Amniotic epithelial cell (primary cell): ENCODE measurements around the gene SAXO2.
"Not testable (repeated sequence)": the region's sequence is repeated elsewhere in the genome, so short reads cannot be mapped to it uniquely, and the experiment has no call there.

ENCODE experiments used
- DNase-seq: peaks from one replicate; pipeline ENCODE4 v3.0.0-alpha.2; 2010; ENCODE audit warnings: low read depth

The SAXO2 gene

GRCh38 chr15:82313951-82314768 is 51.5 kb downstream of the SAXO2 start:
- DNase-seq: not testable (repeated sequence)

- no peak for DNase-seq
Measured at GRCh38 chr15:82314769-82315518, 52.3 kb downstream of the SAXO2 start.

DNA sequence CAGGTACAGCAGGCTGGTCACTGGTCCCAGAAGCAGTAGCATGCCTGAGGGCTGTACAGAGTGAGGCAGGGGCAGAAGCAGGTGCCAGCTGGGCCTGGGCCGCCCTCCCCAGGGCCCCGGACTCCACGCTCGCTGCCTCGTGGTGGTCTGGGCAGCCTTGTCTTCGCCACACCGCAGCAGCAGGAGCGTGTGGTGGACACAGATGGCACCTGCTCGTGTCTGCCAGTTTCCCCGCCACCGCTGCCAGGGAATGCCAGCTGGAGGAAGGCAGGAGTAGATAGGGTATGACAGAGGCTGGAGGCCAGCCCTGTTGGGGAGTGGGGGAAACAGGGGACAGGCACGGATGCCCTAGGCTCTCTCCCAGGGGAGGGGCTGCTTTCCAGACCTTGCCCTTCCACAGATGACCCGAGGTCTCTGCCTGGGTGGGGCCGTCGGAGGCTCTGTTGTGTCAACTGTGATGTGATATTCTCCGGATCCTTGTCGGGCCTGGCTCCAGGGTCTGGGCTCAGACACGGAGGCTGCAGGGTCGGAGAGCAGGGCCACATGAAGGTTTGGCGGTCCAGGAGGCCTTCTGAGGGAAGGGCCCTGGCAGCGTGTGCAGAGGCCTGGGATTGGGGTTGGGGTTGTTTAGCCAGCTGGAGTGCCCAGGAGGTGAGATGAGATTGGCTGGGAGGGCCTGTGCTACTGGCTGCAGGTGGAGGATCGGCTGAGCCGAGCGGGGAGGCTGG is 53.1 kb downstream of the SAXO2 start:
- no peak for DNase-seq

GRCh38 chr15:82316247-82317090 is 53.9 kb downstream of the SAXO2 start:
- not testable (repeated sequence) for DNase-seq

GRCh38 chr15:82317091-82317489 is 54.5 kb downstream of the SAXO2 start:
- DNase-seq: no peak

GRCh38 chr15:82317516-82317915 is 54.9 kb downstream of the SAXO2 start:
- DNase-seq: not testable (repeated sequence)

DNA sequence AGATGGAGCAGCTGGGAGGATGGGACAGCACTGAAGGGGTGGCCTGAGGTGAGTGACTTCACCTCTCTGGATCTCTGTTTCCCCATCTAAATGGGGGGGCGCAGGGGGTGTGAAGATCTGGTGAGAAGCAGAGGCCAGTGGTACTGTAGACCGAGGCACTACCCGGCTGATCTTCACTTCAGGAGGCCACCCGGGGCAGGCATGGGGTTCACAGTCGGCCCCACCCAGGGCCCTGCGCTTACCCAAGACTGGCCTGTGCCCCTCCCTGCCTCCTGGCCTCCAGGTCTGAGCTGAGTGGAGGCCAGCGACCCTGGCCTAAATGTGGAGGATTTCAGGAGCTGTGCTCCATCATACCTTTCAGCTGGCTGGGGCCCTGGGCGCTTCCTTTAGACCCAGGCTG is 55.7 kb downstream of the SAXO2 start:
- not testable (repeated sequence) for DNase-seq

DNA sequence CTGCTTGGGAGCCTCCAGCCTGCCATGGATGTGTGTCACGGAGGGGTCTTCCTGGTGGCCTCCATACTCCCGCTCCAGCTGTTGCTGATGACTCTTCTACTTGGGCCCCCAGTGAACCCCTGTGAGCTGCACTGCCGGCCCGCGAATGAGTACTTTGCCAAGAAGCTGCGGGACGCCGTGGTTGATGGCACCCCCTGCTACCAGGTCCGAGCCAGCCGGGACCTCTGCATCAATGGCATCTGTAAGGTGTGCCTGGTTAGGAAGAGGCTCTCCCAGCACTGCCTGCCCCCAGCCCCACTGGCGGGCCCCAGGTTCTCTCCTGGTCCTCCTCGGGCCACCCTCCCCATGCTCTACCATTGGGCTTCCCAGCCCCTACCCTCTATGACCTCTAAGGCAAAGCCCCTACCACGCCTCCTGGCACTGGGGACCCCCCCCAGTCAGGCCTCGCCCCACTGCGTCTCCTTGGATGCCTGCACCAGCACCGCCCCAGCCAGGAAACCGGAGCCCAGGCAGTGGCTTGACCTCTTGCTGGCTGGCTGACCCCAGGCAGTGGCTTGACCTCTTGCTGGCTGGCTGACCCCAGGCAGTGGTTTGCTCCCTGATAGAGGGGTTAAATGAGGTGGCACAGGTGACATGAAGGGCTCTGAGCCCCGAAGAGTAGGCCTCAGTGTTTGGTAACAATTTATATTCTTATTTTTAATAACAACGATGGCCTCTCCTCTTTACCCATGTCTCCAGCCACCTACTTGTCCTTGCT is 57.1 kb downstream of the SAXO2 start:
- not testable (repeated sequence) for DNase-seq

- DNase-seq: not testable (repeated sequence)
Measured at GRCh38 chr15:82320861-82321260, 58.2 kb downstream of the SAXO2 start.

- not testable (repeated sequence) for DNase-seq
Measured at GRCh38 chr15:82322488-82322887, 59.9 kb downstream of the SAXO2 start.

DNA sequence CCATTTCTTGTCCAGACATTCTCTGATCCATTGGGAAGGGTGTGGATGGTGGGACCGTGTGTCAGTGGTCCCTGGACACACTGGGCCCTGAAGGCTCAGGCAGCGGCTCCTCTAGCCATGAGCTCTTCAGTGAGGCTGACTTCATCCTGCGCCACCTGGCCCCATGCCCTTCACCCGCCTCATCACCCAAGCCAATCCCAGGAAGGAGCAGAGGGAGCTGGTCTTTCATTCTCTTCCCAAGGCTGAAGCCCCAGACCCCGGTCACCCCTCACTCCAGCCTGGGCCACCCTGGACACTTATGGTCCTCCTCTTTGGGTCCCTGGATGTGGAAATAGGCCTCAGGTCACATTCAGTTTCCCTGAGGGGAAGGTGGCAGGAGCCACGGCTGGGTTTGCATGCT is 62.2 kb downstream of the SAXO2 start:
- not testable (repeated sequence) for DNase-seq

DNA sequence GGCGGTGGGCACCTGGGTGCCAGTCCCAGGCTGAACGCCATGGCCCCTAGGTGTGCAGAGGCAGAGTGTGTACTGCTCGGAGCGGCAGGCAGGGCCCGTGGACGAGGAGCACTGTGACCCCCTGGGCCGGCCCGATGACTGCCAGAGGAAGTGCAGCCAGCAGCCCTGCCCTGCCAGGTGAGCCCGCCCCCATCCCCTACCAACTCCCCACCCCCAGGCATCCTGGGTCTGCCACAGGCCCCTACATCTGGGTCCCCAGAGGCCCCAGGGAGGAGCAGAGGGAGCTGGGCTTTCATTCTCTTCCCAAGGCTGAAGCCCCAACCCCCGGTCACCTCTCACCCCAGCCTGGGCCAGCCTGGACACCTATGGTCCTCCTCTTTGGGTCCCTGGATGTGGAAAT is 63.0 kb downstream of the SAXO2 start:
- not testable (repeated sequence) for DNase-seq

DNA sequence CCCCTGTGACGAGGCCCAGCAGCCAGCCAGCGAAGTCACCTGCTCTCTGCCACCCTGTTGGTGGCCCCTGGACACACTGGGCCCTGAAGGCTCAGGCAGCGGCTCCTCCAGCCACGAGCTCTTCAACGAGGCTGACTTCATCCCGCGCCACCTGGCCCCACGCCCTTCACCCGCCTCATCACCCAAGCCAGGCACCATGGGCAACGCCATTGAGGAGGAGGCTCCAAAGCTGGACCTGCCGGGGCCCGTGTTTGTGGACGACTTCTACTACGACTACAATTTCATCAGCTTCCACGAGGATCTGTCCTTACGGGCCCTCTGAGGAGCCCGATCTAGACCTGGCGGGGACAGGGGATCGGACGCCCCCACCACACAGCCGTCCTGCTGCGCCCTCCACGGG is 64.3 kb downstream of the SAXO2 start:
- not testable (repeated sequence) for DNase-seq

GRCh38 chr15:82327372-82327771 is 64.8 kb downstream of the SAXO2 start:
- not testable (repeated sequence) for DNase-seq

DNA sequence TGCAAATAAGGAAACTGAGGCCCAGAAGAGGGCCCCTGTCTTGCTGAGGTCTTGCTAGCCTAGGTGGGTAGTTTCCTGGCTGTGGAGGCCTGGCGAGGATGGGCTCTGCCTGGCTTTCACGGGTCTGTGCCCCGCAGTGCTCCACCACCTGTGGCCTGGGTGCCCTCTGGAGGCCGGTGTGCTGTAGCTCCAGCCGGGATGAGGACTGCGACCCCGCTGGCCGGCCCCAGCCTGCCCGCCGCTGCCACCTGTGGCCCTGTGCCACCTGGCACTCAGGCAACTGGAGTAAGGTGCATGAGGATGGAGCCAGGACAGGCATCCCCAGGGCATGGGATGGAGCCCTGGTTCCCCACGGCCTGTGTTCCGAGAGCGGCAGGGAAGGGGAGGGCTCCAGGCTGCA is 66.4 kb downstream of the SAXO2 start:
- not testable (repeated sequence) for DNase-seq

DNA sequence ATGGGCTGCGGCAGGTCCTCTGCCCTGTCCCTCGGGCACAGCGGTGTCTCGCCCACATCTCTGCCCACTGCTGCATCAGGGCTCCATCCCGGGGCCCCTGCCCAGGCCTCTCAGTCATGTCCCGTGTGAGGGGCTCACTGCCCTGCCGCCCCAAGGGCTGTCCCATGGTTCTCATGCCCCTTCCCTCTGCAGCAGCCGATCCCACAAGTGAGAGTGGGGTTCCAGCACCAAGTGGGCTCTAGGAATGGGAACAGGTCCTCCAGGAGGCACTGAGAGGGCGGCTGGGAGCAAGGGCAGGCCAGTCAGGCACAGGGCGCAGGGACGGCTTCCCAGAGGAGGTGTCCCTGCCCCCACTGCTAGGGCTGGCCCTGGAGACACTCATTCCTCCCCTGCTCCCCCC is 68.3 kb downstream of the SAXO2 start:
- not testable (repeated sequence) for DNase-seq

GRCh38 chr15:82331576-82332304 is 69.1 kb downstream of the SAXO2 start:
- not testable (repeated sequence) for DNase-seq

- DNase-seq: not testable (repeated sequence)
Measured at GRCh38 chr15:82332711-82333602, 70.3 kb downstream of the SAXO2 start.
